ENCODE results near the gene MGAT5B. TPM values are rescaled to one million over a fixed set of nuclear protein-coding genes. Genes with fewer than 3 reads are reported as not detected.
"Not testable (repeated sequence)": the region's sequence is repeated elsewhere in the genome, so short reads cannot be mapped to it uniquely, and the experiment has no call there.

Gene MGAT5B
- total and polyA plus RNA-seq, 2 donors (not counting 1 experiment from before 2014, with no cell fraction given): 0.15 to 37.8 TPM

GRCh38 chr17:76847031-76847430 lies 21.2 kb upstream of the MGAT5B start:
- Histone ChIP-seq H4K20me1 (ENCODE audit: control insufficient read depth, insufficient read depth, low read length, poor library complexity, severe bottlenecking) (no peaks in the 10 kb centered on the region), H3K4me2 (replicated peaks; ENCODE audit: low read depth, low read length, poor library complexity, severe bottlenecking) (no peak overlapping the region), H3K36me3 (replicated peaks in 1 of 2; ENCODE audit: control extremely low read depth in 1 of 2, control insufficient read depth in 1 of 2, extremely low read depth in 1 of 2, insufficient read depth in 2 of 2, low read length in 1 of 2) (no peaks in the 10 kb centered on the region), H3K4me1 (ENCODE audit: control insufficient read depth in 2 of 2, insufficient read depth in 2 of 2, low read length in 2 of 2) (peaks cover 9% of the 10 kb centered on the region in 2 donors), H2AFZ (ENCODE audit: insufficient read depth, low read depth, low read length, poor library complexity, severe bottlenecking) (no peak overlapping the region), H3K4me3 (ENCODE audit: control extremely low read depth in 1 of 5, extremely low read depth in 1 of 5, insufficient read depth in 1 of 5, low read depth in 2 of 5, low read length in 4 of 5) (no peak overlapping the region), H3K9ac (ENCODE audit: low read length) (no peak overlapping the region), H3K27ac (ENCODE audit: low read length in 2 of 2) (no peak overlapping the region), H3K79me2 (ENCODE audit: control insufficient read depth, insufficient read depth, low read length) (no peaks in the 10 kb centered on the region), H3K27me3 (replicated peaks in 1 of 4; ENCODE audit: control extremely low read depth in 1 of 4, control insufficient read depth in 3 of 4, insufficient read depth in 4 of 4, low read length in 3 of 4) (peaks cover 0 to 38% (median 11%) of the 10 kb centered on the region in 4 experiments), H3K9me3 (ENCODE audit: control extremely low read depth in 1 of 3, control insufficient read depth in 2 of 3, insufficient read depth in 1 of 3, low read length in 2 of 3) (peaks cover 0 to 13% (median 0%) of the 10 kb centered on the region in 3 donors)
- peaks cover 39% of the 10 kb centered on the region for H3K27me3 Mint-ChIP-seq
- peaks cover 8% of the 10 kb centered on the region for H3K4me1 Mint-ChIP-seq
- CTCF ChIA-PET: no interaction called here
- DNase-seq: no peak
- TF ChIP-seq CTCF (IDR thresholded peaks at IDR 0.05): no peak
- TF ChIP-seq EZH2 (IDR thresholded peaks at IDR 0.05; ENCODE audit: borderline replicate concordance, insufficient read depth, low read depth, low read length, poor library complexity, severe bottlenecking): no peak
- 40% methylated on average over 1 of the region's 2 CpGs for WGBS (ENCODE audit: insufficient coverage)
- no peaks in the 10 kb centered on the region for H3K9me3 Mint-ChIP-seq (ENCODE audit: insufficient read depth)
- ATAC-seq (ENCODE audit: low read depth): no peak
- intact Hi-C loops (cut with micrococcal nuclease): no loop called here
- POLR2A ChIA-PET: no interaction called here
- no peak overlapping the region for H3K4me3 Mint-ChIP-seq
- no peak overlapping the region for H3K27ac Mint-ChIP-seq

- Histone ChIP-seq H3K36me3 (replicated peaks in 1 of 2; ENCODE audit: control extremely low read depth in 1 of 2, control insufficient read depth in 1 of 2, extremely low read depth in 1 of 2, insufficient read depth in 2 of 2, low read length in 1 of 2) (no peaks in the 10 kb centered on the region), H4K20me1 (ENCODE audit: control insufficient read depth, insufficient read depth, low read length, poor library complexity, severe bottlenecking) (no peaks in the 10 kb centered on the region), H3K27ac (ENCODE audit: low read length in 2 of 2) (no peak overlapping the region), H3K9ac (ENCODE audit: low read length) (no peak overlapping the region), H3K79me2 (ENCODE audit: control insufficient read depth, insufficient read depth, low read length) (no peaks in the 10 kb centered on the region), H3K9me3 (ENCODE audit: control extremely low read depth in 1 of 3, control insufficient read depth in 2 of 3, insufficient read depth in 1 of 3, low read length in 2 of 3) (peaks cover 0 to 12% (median 0%) of the 10 kb centered on the region in 3 donors), H3K4me2 (replicated peaks; ENCODE audit: low read depth, low read length, poor library complexity, severe bottlenecking) (no peak overlapping the region), H3K4me1 (ENCODE audit: control insufficient read depth in 2 of 2, insufficient read depth in 2 of 2, low read length in 2 of 2) (peaks cover 5 to 6% of the 10 kb centered on the region in 2 donors), H3K27me3 (replicated peaks in 1 of 4; ENCODE audit: control extremely low read depth in 1 of 4, control insufficient read depth in 3 of 4, insufficient read depth in 4 of 4, low read length in 3 of 4) (peaks cover 0 to 23% (median 6%) of the 10 kb centered on the region in 4 experiments), H2AFZ (ENCODE audit: insufficient read depth, low read depth, low read length, poor library complexity, severe bottlenecking) (no peak overlapping the region), H3K4me3 (ENCODE audit: control extremely low read depth in 1 of 5, extremely low read depth in 1 of 5, insufficient read depth in 1 of 5, low read depth in 2 of 5, low read length in 4 of 5) (no peak overlapping the region)
- WGBS (ENCODE audit: insufficient coverage): 86% methylated on average over 7 of the region's 8 CpGs
- POLR2A ChIA-PET: no interaction called here
- intact Hi-C loops (cut with micrococcal nuclease): no loop called here
- Mint-ChIP-seq H3K4me3 (no peak overlapping the region), H3K9me3 (ENCODE audit: insufficient read depth) (no peaks in the 10 kb centered on the region), H3K27ac (no peak overlapping the region), H3K27me3 (peaks cover 36% of the 10 kb centered on the region), H3K4me1 (peaks cover 6% of the 10 kb centered on the region)
- TF ChIP-seq CTCF (IDR thresholded peaks at IDR 0.05) (no peak), EZH2 (IDR thresholded peaks at IDR 0.05; ENCODE audit: borderline replicate concordance, insufficient read depth, low read depth, low read length, poor library complexity, severe bottlenecking) (no peak)
- DNase-seq (no peak), ATAC-seq (ENCODE audit: low read depth) (no peak)
- CTCF ChIA-PET: no interaction called here
Measured at GRCh38 chr17:76848670-76849069, 19.5 kb upstream of the MGAT5B start.

GRCh38 chr17:76849160-76849559 lies 19.0 kb upstream of the MGAT5B start:
- CTCF ChIA-PET: not testable (repeated sequence)

More at GRCh38 chr17:76849160-76849559, 19.0 kb upstream of the MGAT5B start:
- intact Hi-C loops (cut with micrococcal nuclease); H3K36me3 ChIP-seq (replicated peaks in 1 of 2; ENCODE audit: control extremely low read depth in 1 of 2, control insufficient read depth in 1 of 2, extremely low read depth in 1 of 2, insufficient read depth in 2 of 2, low read length in 1 of 2); H3K9ac ChIP-seq (ENCODE audit: low read length); H3K79me2 ChIP-seq (ENCODE audit: control insufficient read depth, insufficient read depth, low read length); H3K27ac Mint-ChIP-seq; H3K4me2 ChIP-seq (replicated peaks; ENCODE audit: low read depth, low read length, poor library complexity, severe bottlenecking); ATAC-seq (ENCODE audit: low read depth); DNase-seq; H3K4me1 Mint-ChIP-seq; H3K4me1 ChIP-seq (ENCODE audit: control insufficient read depth in 2 of 2, insufficient read depth in 2 of 2, low read length in 2 of 2); H3K4me3 Mint-ChIP-seq; POLR2A ChIA-PET; H4K20me1 ChIP-seq (ENCODE audit: control insufficient read depth, insufficient read depth, low read length, poor library complexity, severe bottlenecking); H3K9me3 Mint-ChIP-seq (ENCODE audit: insufficient read depth); H3K9me3 ChIP-seq (ENCODE audit: control extremely low read depth in 1 of 3, control insufficient read depth in 2 of 3, insufficient read depth in 1 of 3, low read length in 2 of 3); H2AFZ ChIP-seq (ENCODE audit: insufficient read depth, low read depth, low read length, poor library complexity, severe bottlenecking); H3K27ac ChIP-seq (ENCODE audit: low read length in 2 of 2); H3K4me3 ChIP-seq (ENCODE audit: control extremely low read depth in 1 of 5, extremely low read depth in 1 of 5, insufficient read depth in 1 of 5, low read depth in 2 of 5, low read length in 4 of 5): not testable (repeated sequence)
- 92% methylated on average over 2 of the region's 11 CpGs for WGBS (ENCODE audit: insufficient coverage)
- peaks cover 0 to 18% (median 6%) of the 10 kb centered on the region in 4 experiments for H3K27me3 ChIP-seq (replicated peaks in 1 of 4; ENCODE audit: control extremely low read depth in 1 of 4, control insufficient read depth in 3 of 4, insufficient read depth in 4 of 4, low read length in 3 of 4)
- peaks cover 35% of the 10 kb centered on the region for H3K27me3 Mint-ChIP-seq

Data from B cell (primary cell).